H1 (cell line): ENCODE measurements around the gene CANX. TPM values are rescaled to one million over a fixed set of nuclear protein-coding genes. Genes with fewer than 3 reads are reported as not detected.

Experiments
- BACH1 ChIP-seq: IDR thresholded peaks from 2 replicates; pipeline ENCODE4 v1.6.1; 2012; ENCODE audit warnings: low read length, improper control_type of control experiment
- POLR2A ChIP-seq, 2 experiments: IDR thresholded peaks; 1 replicate in 1 of 2; 2 replicates in 1 of 2; pipeline ENCODE4 v1.6.1; 2011; ENCODE audit warnings: low read depth in 2 of 2, low read length in 2 of 2, mild to moderate bottlenecking in 2 of 2; ENCODE audit errors: control extremely low read depth in 1 of 2
- polyA plus RNA-seq, 7 experiments: library from polyadenylated mRNA; depleted of rRNA in 3 of 7; stranded (reverse) in 5 of 7; unstranded in 2 of 7; fragments of >200 nt in 5 of 7; fragments of 200-250 nt in 2 of 7; gene quantifications; 1 replicate in 5 of 7; 2 replicates in 1 of 7; 4 replicates in 1 of 7; pipeline versions ENCODE4 v1.2.1 to v1.2.3, GENCODE V29; 2011 to 2013; ENCODE audit warnings: missing spikeins in 2 of 7, mixed read lengths in 2 of 7
- total RNA-seq: library from RNA; stranded (reverse); fragmentation: NEBNext Ultra II Directional; extraction: Animal tissue kit (Norgen Biotek cat#: 25700); gene quantifications from 2 replicates; pipeline ENCODE4 v1.2.1, GENCODE V29; 2021
- TF ChIP-seq, protein P1 (sequence below): IDR thresholded peaks from 2 replicates; pipeline ENCODE4 v1.6.1; 2012; ENCODE audit warnings: low read length, inconsistent platforms

Gene CANX
- total and polyA plus RNA-seq, 2 of the 8 experiments (the other 6 are each of a cell fraction or from before 2014, with no cell fraction given) = 136 to 691 TPM

DNA sequence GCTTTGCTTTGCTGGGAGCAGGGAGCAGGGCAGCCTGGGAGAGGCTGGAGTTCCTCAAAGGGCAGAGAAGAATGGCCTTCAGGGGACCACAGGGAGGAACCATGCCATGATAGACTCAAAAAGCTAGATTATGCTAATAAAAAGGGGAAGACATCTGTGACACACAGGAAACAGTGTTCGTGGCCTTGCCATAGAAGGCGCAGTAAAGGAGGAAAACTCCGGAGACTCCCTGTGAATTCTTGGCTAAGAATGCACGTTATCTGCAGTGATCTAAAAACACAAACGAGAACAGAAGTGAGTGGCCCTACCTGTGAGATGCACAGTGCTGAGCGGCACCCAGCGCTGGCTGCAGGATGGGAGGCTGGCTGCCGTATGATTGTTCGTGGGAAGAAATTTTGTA is 79.1 kb downstream of the CANX start (continued):
- TF ChIP-seq, protein P1, sequence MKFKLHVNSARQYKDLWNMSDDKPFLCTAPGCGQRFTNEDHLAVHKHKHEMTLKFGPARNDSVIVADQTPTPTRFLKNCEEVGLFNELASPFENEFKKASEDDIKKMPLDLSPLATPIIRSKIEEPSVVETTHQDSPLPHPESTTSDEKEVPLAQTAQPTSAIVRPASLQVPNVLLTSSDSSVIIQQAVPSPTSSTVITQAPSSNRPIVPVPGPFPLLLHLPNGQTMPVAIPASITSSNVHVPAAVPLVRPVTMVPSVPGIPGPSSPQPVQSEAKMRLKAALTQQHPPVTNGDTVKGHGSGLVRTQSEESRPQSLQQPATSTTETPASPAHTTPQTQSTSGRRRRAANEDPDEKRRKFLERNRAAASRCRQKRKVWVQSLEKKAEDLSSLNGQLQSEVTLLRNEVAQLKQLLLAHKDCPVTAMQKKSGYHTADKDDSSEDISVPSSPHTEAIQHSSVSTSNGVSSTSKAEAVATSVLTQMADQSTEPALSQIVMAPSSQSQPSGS = no peak
- no peak for TF ChIP-seq POLR2A (IDR thresholded peaks at IDR 0.05; ENCODE audit: control extremely low read depth in 1 of 2, low read depth in 2 of 2, low read length in 2 of 2)
- TF ChIP-seq BACH1 = no peak
- TF ChIP-seq, all 59 proteins: peak for 0
